K562 (cell line): ENCODE measurements around the gene MRPL48. TPM values are rescaled to one million over a fixed set of nuclear protein-coding genes. Genes with fewer than 3 reads are reported as not detected.

Experiments used
- ATAC-seq: fragments of 200-7000 bp; cut with Tn5 transposase; 3 replicates; pipeline ENCODE4 v1.9.1; 2020; ENCODE audit warnings: moderate library complexity
- BruUV-seq: library from RNA; stranded (reverse); fragments of 400-500 nt; replicated peaks from 2 replicates; lab custom pipeline; 2021; lab: Mats Ljungman, UMichigan
- CTCF ChIA-PET: fragments of 300-600 bp; formaldehyde crosslinking; extraction: SDS; loops from one replicate; lab custom pipeline; 2021; ENCODE audit warnings: low intra/inter-chr PET ratio; lab: Yijun Ruan, JAX
- POLR2A ChIA-PET: fragments of 300-600, 350-650 bp; sonication (Branson Sonifier 250); formaldehyde crosslinking; extraction: SDS; loops from one replicate; lab custom pipeline; 2021; ENCODE audit warnings: antibody characterized with exemption, inconsistent platforms; lab: Yijun Ruan, JAX
- DNase-seq, 4 experiments: peaks; one replicate each; pipeline versions ENCODE4 v3.0.0 to v3.0.0-alpha.2; 2011 to 2018; ENCODE audit warnings: low spot score in 3 of 4, mixed read lengths in 3 of 4; ENCODE audit errors: extremely low read depth in 1 of 4
- FAIRE-seq: peaks from 2 replicates; lab custom pipeline; 2011; peaks lifted over from hg19 to GRCh38; lab: Jason Lieb, UNC
- H2AFZ ChIP-seq: 2 replicates; pipeline ENCODE4 v1.6.0; 2011; ENCODE audit warnings: low read depth, low read length, control low read depth, inconsistent platforms
- H3K27ac ChIP-seq: fragments of 200-600 bp; 3 replicates; pipeline ENCODE4 v1.8.0; 2011; ENCODE audit warnings: low read depth, mild to moderate bottlenecking, control low read depth, inconsistent platforms, low read length, moderate library complexity, mixed read lengths; ENCODE audit errors: extremely low read depth
- H3K27me3 ChIP-seq, 2 experiments: fragments of 300-600 bp in 1 of 2; 2 replicates in 1 of 2; 3 replicates in 1 of 2; pipeline versions ENCODE4 v1.6.0 to v1.8.0; 2011; ENCODE audit warnings: inconsistent platforms in 2 of 2, low read length in 2 of 2, mild to moderate bottlenecking in 1 of 2, mixed read lengths in 1 of 2, moderate library complexity in 1 of 2; ENCODE audit not compliant: control insufficient read depth in 2 of 2, insufficient read depth in 2 of 2
- H3K36me3 ChIP-seq: fragments of 300-600 bp; 3 replicates; pipeline ENCODE4 v1.8.0; 2011; ENCODE audit warnings: mild to moderate bottlenecking, low read length, inconsistent platforms; ENCODE audit not compliant: control insufficient read depth, insufficient read depth
- H3K4me1 ChIP-seq, 2 experiments: fragments of 200-600 bp in 1 of 2; replicated peaks in 1 of 2; 2 replicates in 1 of 2; 3 replicates in 1 of 2; pipeline versions ENCODE4 v1.5.1 to v1.8.0; 2011; ENCODE audit warnings: inconsistent platforms in 2 of 2, low read length in 2 of 2, mild to moderate bottlenecking in 1 of 2, mixed read lengths in 1 of 2, moderate library complexity in 1 of 2; ENCODE audit not compliant: control insufficient read depth in 2 of 2, insufficient read depth in 2 of 2
- H3K4me2 ChIP-seq: 2 replicates; pipeline ENCODE4 v1.6.1; 2011; ENCODE audit warnings: low read length, control low read depth, inconsistent platforms, mixed read lengths; ENCODE audit not compliant: insufficient read depth
- H3K4me3 ChIP-seq: fragments of 200-600 bp; sonication (generic), shearing (Covaris generic); 2 replicates; pipeline ENCODE4 v1.5.1; 2016; ENCODE audit warnings: control low read depth, inconsistent platforms
- H3K79me2 ChIP-seq: fragments of 200-600 bp; 3 replicates; pipeline ENCODE4 v1.8.0; 2011; ENCODE audit warnings: low read length, inconsistent platforms; ENCODE audit not compliant: control insufficient read depth, insufficient read depth
- H3K9ac ChIP-seq, 2 experiments: 2 replicates each; pipeline versions ENCODE4 v1.6.0 to v1.6.1; 2011; ENCODE audit warnings: low read depth in 2 of 2, low read length in 2 of 2, control low read depth in 1 of 2, inconsistent platforms in 1 of 2, mild to moderate bottlenecking in 1 of 2, mixed read lengths in 1 of 2; ENCODE audit not compliant: insufficient read depth in 1 of 2
- H3K9me1 ChIP-seq: one replicate; pipeline ENCODE4 v1.6.0; 2011; ENCODE audit warnings: inconsistent platforms, mild to moderate bottlenecking, low read length, moderate library complexity; ENCODE audit not compliant: control insufficient read depth, insufficient read depth
- H3K9me3 ChIP-seq: replicated peaks from 2 replicates; pipeline ENCODE4 v1.5.1; 2011; ENCODE audit warnings: low read depth, low read length, inconsistent platforms; ENCODE audit not compliant: control insufficient read depth, insufficient read depth
- H4K20me1 ChIP-seq: replicated peaks from 2 replicates; pipeline ENCODE4 v1.6.1; 2011; ENCODE audit warnings: low read length, inconsistent platforms, mixed read lengths; ENCODE audit not compliant: control insufficient read depth, insufficient read depth
- NR2F6 ChIP-seq: fragments of 450-650 bp; formaldehyde crosslinking; IDR thresholded peaks from 2 replicates; pipeline ENCODE4 v1.4.0; 2020; ENCODE audit warnings: mild to moderate bottlenecking
- POLR3A ChIP-seq: IDR thresholded peaks from 2 replicates; pipeline ENCODE4 v1.6.1; 2011; ENCODE audit warnings: borderline replicate concordance, mild to moderate bottlenecking, moderate library complexity; ENCODE audit not compliant: insufficient read length, insufficient read depth; ENCODE audit errors: extremely low read depth
- RBM15 ChIP-seq: fragments of 200-400 bp; formaldehyde crosslinking; IDR thresholded peaks from 2 replicates; pipeline ENCODE4 v1.6.1; 2018; ENCODE audit warnings: mild to moderate bottlenecking, low read length, moderate library complexity; ENCODE audit not compliant: insufficient read depth
- ZBTB26 ChIP-seq: fragments of 450-650 bp; formaldehyde crosslinking; IDR thresholded peaks from 2 replicates; pipeline ENCODE4 v1.4.0; 2022; ENCODE audit warnings: missing genetic modification characterization
- ZNF76 ChIP-seq: fragments of 250-450 bp; sonication (Bioruptor Pico); IDR thresholded peaks from 2 replicates; pipeline ENCODE4 v1.4.0; 2020; ENCODE audit warnings: mild to moderate bottlenecking, moderate library complexity, borderline replicate concordance
- WGBS: fragments of 100-300 bp; shearing (Covaris generic); methylation state at CpG from one replicate; pipeline ENCODE4 v1.1.6; 2016; ENCODE audit warnings: low coverage, mixed read lengths; ENCODE audit not compliant: insufficient coverage; ENCODE audit errors: missing lambda C conversion rate; 5-methylcytosine and 5-hydroxymethylcytosine counted together
- in situ Hi-C: fragments of 300-500 bp; cut with MboI; formaldehyde crosslinking; loops from 4 replicates; pipeline ENCODE4 v1.15.0; 2018; ENCODE audit warnings: inconsistent platforms, mixed read lengths
- intact Hi-C: fragments of 100-400 bp; cut with micrococcal nuclease; formaldehyde crosslinking; loops from 2 replicates; pipeline ENCODE4 v1.14.2; 2022
- polyA plus RNA-seq, 8 experiments: library from polyadenylated mRNA; depleted of rRNA in 4 of 8; stranded (reverse) in 5 of 8; unstranded in 3 of 8; fragments of >200 nt; fragmentation: Nextera tagmentation in 2 of 8; fragmentation: Illumina TruSeq in 1 of 8; extraction: Ambion mirVana in 2 of 8; extraction: Trizol in 1 of 8; gene quantifications; 2 replicates each; pipeline versions ENCODE4 v1.2.1 to v1.2.3, GENCODE V29; 2011 to 2014; ENCODE audit warnings: inconsistent platforms in 1 of 8, missing spikeins in 1 of 8
- total RNA-seq, 7 experiments: library from RNA; depleted of rRNA in 6 of 7; stranded (reverse); fragments of >200 nt in 6 of 7; fragmentation: Illumina TruSeq in 2 of 7; extraction: Trizol in 2 of 7; gene quantifications; 2 replicates each; pipeline versions ENCODE4 v1.2.1 to v1.2.3, GENCODE V29; 2011 to 2021; ENCODE audit warnings: low replicate concordance in 1 of 7

The MRPL48 gene
- total and polyA plus RNA-seq, 9 of the 15 experiments (the other 6 are each of a cell fraction or from before 2014, with no cell fraction given) = 66.0 to 237 (median 104) TPM

GRCh38 chr11:73830261-73830660, 42.6 kb downstream of the MRPL48 start:
- peaks cover 36% of the 10 kb centered on the region; the same call in 2 of the 3 replicates for H3K36me3 ChIP-seq
- H4K20me1 ChIP-seq = no peaks in the 10 kb centered on the region
- POLR2A ChIA-PET = no interaction called here
- H3K27me3 ChIP-seq = no peaks in the 10 kb centered on the region
- H3K4me1 ChIP-seq = no peaks in the 10 kb centered on the region
- CTCF ChIA-PET = no interaction called here
- no peak for ATAC-seq
- H2AFZ ChIP-seq = no peak overlapping the region
- 41% methylated on average over 1 of the region's 1 CpG for WGBS
- no peak overlapping the region for H3K27ac ChIP-seq
- no TSS peak for BruUV-seq
- no peak overlapping the region for H3K9ac ChIP-seq
- no peak for TF ChIP-seq POLR3A
- no peak for TF ChIP-seq ZNF76
- no peak for DNase-seq
- in situ Hi-C loops (no loop called here), intact Hi-C loops (no loop called here)
- no peaks in the 10 kb centered on the region for H3K9me3 ChIP-seq
- H3K4me3 ChIP-seq = no peak overlapping the region
- H3K9me1 ChIP-seq = no peaks in the 10 kb centered on the region
- no peaks in the 10 kb centered on the region for H3K79me2 ChIP-seq
- no peak overlapping the region for H3K4me2 ChIP-seq
- no peak for FAIRE-seq

- WGBS = 72% methylated on average over 2 of the region's 2 CpGs
- H2AFZ ChIP-seq = no peak overlapping the region
- DNase-seq (no peak), FAIRE-seq (no peak), ATAC-seq (no peak)
- H3K79me2 ChIP-seq = no peaks in the 10 kb centered on the region
- H3K36me3 ChIP-seq = peaks cover 29% of the 10 kb centered on the region; the same call in 2 of the 3 replicates
- no peak overlapping the region for H3K27ac ChIP-seq
- ChIA-PET CTCF (no interaction called here), POLR2A (interaction anchor here (0.7 to 1.5 kb wide), 2 partner anchors 8 to 48 kb away, joined by 3 to 5 read pairs; no protein-coding TSS in a partner anchor)
- no TSS peak for BruUV-seq
- no peak for TF ChIP-seq ZBTB26 (CRISPR knock-in tag)
- no peak for TF ChIP-seq NR2F6 (CRISPR knock-in tag)
- TF ChIP-seq RBM15 = no peak
- intact Hi-C loops (no loop called here), in situ Hi-C loops (no loop called here)
- no peaks in the 10 kb centered on the region for H3K27me3 ChIP-seq
- H4K20me1 ChIP-seq = no peaks in the 10 kb centered on the region
- no peaks in the 10 kb centered on the region for H3K9me3 ChIP-seq
- H3K4me1 ChIP-seq = no peaks in the 10 kb centered on the region
- H3K4me3 ChIP-seq = no peak overlapping the region
- H3K9ac ChIP-seq = no peak overlapping the region
- H3K9me1 ChIP-seq = no peaks in the 10 kb centered on the region
- no peak overlapping the region for H3K4me2 ChIP-seq
Observed at GRCh38 chr11:73833067-73833466, 45.4 kb downstream of the MRPL48 start.
